HG03135 (cell line): ENCODE results near the gene PKIB.

ENCODE experiments used
- ATAC-seq: cut with Tn5 transposase; IDR thresholded peaks from one replicate; pipeline ENCODE4 v1.9.1; 2021; ENCODE audit warnings: mild to moderate bottlenecking, moderate library complexity; ENCODE audit not compliant: unreplicated experiment

Gene PKIB

GRCh38 chr6:122663981-122664380, 53.8 kb downstream of the PKIB start:
- no peak for ATAC-seq

- no peak for ATAC-seq
Measured at GRCh38 chr6:122665929-122666328, 55.7 kb downstream of the PKIB start.

- ATAC-seq: no peak
Measured at GRCh38 chr6:122666418-122666817, 56.2 kb downstream of the PKIB start.

- ATAC-seq: no peak
Measured at GRCh38 chr6:122669418-122669817, 59.2 kb downstream of the PKIB start.

GRCh38 chr6:122669868-122670267, 59.7 kb downstream of the PKIB start:
- no peak for ATAC-seq

GRCh38 chr6:122671251-122671650, 61.0 kb downstream of the PKIB start:
- ATAC-seq: no peak

GRCh38 chr6:122673343-122673961, 63.2 kb downstream of the PKIB start:
- ATAC-seq: no peak

GRCh38 chr6:122676146-122676545, 65.9 kb downstream of the PKIB start:
- no peak for ATAC-seq

GRCh38 chr6:122676688-122677087, 66.5 kb downstream of the PKIB start:
- ATAC-seq: no peak

GRCh38 chr6:122677406-122677805, 67.2 kb downstream of the PKIB start:
- no peak for ATAC-seq

GRCh38 chr6:122678841-122679240, 68.6 kb downstream of the PKIB start:
- ATAC-seq: no peak

- ATAC-seq: no peak
Measured at GRCh38 chr6:122681705-122682104, 71.5 kb downstream of the PKIB start.

GRCh38 chr6:122683989-122684651, 73.9 kb downstream of the PKIB start:
- peak; percentile 72 for ATAC-seq

- ATAC-seq: no peak
Measured at GRCh38 chr6:122692175-122692598, 82.0 kb downstream of the PKIB start.

- ATAC-seq: no peak
Measured at GRCh38 chr6:122692807-122693580, 82.8 kb downstream of the PKIB start.

GRCh38 chr6:122694075-122694474, 83.9 kb downstream of the PKIB start:
- ATAC-seq: no peak

- ATAC-seq: no peak
Measured at GRCh38 chr6:122694602-122695001, 84.4 kb downstream of the PKIB start.

- no peak for ATAC-seq
Measured at GRCh38 chr6:122695188-122695587, 85.0 kb downstream of the PKIB start.

- no peak for ATAC-seq
Measured at GRCh38 chr6:122696079-122696478, 85.9 kb downstream of the PKIB start.

- ATAC-seq: no peak
Measured at GRCh38 chr6:122696853-122697252, 86.6 kb downstream of the PKIB start.

- no peak for ATAC-seq
Measured at GRCh38 chr6:122697458-122697857, 87.3 kb downstream of the PKIB start.

GRCh38 chr6:122701666-122702065, 91.5 kb downstream of the PKIB start:
- ATAC-seq: no peak
